ENCODE data around the gene ATP7B.

DNA sequence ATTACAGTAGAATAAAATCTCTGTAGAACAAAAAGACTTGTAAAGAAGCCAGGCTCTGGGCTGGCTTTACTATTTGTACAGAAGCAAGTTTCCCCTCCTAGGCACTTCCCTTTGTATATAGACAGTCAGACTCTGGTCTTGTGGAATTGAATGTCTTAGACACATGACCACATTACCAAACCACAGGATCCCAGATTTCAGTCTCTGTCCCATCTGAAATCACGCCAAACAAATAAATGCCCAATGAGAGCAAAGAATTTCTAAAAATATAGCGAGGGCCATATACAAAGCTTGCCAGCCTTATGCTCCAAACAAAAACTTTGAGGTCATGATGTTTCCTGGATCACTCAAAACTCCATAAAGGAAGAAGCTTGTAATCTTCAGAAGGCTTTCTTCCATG, 125.6 kb downstream of the ATP7B start:
- TF ChIP-seq, protein P1, sequence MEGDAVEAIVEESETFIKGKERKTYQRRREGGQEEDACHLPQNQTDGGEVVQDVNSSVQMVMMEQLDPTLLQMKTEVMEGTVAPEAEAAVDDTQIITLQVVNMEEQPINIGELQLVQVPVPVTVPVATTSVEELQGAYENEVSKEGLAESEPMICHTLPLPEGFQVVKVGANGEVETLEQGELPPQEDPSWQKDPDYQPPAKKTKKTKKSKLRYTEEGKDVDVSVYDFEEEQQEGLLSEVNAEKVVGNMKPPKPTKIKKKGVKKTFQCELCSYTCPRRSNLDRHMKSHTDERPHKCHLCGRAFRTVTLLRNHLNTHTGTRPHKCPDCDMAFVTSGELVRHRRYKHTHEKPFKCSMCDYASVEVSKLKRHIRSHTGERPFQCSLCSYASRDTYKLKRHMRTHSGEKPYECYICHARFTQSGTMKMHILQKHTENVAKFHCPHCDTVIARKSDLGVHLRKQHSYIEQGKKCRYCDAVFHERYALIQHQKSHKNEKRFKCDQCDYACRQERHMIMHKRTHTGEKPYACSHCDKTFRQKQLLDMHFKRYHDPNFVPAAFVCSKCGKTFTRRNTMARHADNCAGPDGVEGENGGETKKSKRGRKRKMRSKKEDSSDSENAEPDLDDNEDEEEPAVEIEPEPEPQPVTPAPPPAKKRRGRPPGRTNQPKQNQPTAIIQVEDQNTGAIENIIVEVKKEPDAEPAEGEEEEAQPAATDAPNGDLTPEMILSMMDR (IDR thresholded peaks at IDR 0.05), result no peak
- TF ChIP-seq EP300 (IDR thresholded peaks at IDR 0.05) (no peak), POLR2AphosphoS5 (IDR thresholded peaks at IDR 0.05) (no peak)
